ENCODE data around the gene RPP25L.

GRCh38 chr9:34610434-34611206 is 1.3 kb downstream of the RPP25L start:
- TF ChIP-seq NR3C1 (CRISPR knock-in tag; conservative IDR thresholded peaks at IDR 0.05; ENCODE audit: low read depth) (no peak), CREB1 (CRISPR knock-in tag; IDR thresholded peaks at IDR 0.05) (no peak)
